Measurements from ENCODE around the gene F2R. TPM values are rescaled to one million over a fixed set of nuclear protein-coding genes. Genes with fewer than 3 reads are reported as not detected.
"Not testable (repeated sequence)": the region's sequence is repeated elsewhere in the genome, so short reads cannot be mapped to it uniquely, and the experiment has no call there.

Gene F2R
- total and polyA plus RNA-seq, 12 donors, result 6.0 to 60.5 (median 26.8) TPM

DNA sequence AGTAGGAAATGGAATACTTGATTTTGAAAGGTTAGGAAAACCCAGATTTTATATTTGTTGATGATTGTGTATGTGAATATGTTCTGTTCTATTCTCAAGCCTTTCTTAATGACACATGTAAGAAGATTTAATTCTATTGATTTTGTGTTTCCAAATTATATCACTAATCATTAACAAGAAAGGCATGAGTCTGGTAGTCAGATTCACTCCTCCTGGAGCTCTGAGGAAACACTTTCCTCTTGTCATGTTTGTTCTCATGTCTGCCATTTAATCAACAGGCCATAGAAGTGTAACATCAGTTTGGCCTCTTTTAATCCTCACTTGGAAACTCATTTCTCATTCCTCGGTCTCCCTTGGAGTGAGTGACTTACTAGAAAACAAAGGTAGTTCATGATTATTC lies 40.6 kb upstream of the F2R start:
- H3K4me1 ChIP-seq (replicated peaks in 1 of 2), result peaks cover 0 to 5% of the 10 kb centered on the region in 2 donors
- 93 to 96% (median 96%) methylated on average over 1 of the region's 1 CpG for WGBS, 4 donors
- H3K9me3 ChIP-seq (replicated peaks in 1 of 3), result no peaks in the 10 kb centered on the region
- intact Hi-C loops (cut with DNase I), result no loop called here
- no peak overlapping the region for H3K4me3 ChIP-seq
- no peak for DNase-seq
- H3K36me3 ChIP-seq (replicated peaks in 1 of 2), result no peaks in the 10 kb centered on the region
- H3K27ac ChIP-seq, result no peak overlapping the region
- H3K27me3 ChIP-seq, result no peaks in the 10 kb centered on the region
- no peak for TF ChIP-seq POLR2A (IDR thresholded peaks at IDR 0.05)
- TF ChIP-seq, protein P1, sequence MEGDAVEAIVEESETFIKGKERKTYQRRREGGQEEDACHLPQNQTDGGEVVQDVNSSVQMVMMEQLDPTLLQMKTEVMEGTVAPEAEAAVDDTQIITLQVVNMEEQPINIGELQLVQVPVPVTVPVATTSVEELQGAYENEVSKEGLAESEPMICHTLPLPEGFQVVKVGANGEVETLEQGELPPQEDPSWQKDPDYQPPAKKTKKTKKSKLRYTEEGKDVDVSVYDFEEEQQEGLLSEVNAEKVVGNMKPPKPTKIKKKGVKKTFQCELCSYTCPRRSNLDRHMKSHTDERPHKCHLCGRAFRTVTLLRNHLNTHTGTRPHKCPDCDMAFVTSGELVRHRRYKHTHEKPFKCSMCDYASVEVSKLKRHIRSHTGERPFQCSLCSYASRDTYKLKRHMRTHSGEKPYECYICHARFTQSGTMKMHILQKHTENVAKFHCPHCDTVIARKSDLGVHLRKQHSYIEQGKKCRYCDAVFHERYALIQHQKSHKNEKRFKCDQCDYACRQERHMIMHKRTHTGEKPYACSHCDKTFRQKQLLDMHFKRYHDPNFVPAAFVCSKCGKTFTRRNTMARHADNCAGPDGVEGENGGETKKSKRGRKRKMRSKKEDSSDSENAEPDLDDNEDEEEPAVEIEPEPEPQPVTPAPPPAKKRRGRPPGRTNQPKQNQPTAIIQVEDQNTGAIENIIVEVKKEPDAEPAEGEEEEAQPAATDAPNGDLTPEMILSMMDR (IDR thresholded peaks at IDR 0.05), result no peak

DNA sequence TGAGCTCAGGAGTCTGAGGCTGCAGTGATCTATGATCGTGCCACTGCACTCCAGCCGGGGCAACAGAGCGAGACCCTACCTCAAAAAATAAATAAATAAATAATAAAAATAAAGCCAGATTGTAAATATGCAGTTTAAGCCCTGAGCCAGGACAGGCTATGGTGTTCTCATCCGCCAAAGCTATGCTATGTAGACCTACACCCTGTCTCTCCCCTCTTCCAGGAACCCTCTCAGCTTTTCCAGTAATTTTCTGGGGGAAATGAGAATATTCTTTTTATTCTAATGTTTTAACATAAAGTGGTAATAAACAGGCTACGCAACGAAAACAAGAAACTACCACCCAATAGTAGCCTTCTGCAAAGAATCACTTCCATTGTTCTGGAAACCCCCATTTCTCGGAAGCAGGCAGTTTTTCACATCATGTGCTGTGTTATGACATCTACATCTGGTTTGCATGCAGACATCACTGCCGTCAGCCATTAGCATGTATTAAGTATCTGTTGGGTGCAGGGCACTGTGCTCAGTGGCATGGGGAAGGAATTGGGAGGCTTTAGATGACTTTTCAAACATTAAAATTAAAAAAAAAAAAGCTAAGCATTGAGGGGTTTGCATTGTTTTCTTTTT lies 38.0 kb upstream of the F2R start:
- intact Hi-C loops (cut with DNase I), result no loop called here
- Histone ChIP-seq H3K4me3 (no peak overlapping the region), H3K9me3 (replicated peaks in 1 of 3) (no peaks in the 10 kb centered on the region), H3K27ac (no peak overlapping the region), H3K27me3 (no peaks in the 10 kb centered on the region), H3K36me3 (replicated peaks in 1 of 2) (no peaks in the 10 kb centered on the region), H3K4me1 (replicated peaks in 1 of 2) (peaks cover 0 to 5% of the 10 kb centered on the region in 2 donors)
- TF ChIP-seq, protein P1 (IDR thresholded peaks at IDR 0.05), result no peak
- TF ChIP-seq POLR2A (IDR thresholded peaks at IDR 0.05), result no peak
- WGBS, 4 donors, result 94 to 96% (median 94%) methylated on average over 8 of the region's 8 CpGs
- DNase-seq, result no peak

DNA sequence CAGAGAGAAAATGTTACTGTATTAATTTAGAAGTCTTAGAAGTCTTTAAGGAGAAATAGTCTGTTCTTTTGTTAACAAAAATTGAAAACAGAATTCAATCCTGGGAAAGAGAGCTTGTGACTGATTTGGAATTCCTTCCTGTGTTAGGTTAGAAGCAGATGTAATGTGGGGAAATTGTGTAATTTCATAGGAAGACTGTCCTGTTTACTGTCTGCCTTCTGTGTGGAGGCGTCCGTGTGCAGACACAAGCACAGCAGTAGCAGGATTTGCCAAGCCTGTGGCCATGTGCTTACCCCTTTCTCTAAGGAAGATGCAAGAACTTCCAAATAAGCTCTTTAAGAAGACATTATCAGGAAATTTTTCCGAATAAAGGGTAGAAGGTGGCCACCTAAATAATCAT lies 36.7 kb upstream of the F2R start:
- 67 to 73% (median 71%) methylated on average over 3 of the region's 3 CpGs for WGBS, 4 donors
- intact Hi-C loops (cut with DNase I), result no loop called here
- DNase-seq, result peak in 1 of 7 donors; percentile 21
- Histone ChIP-seq H3K4me1 (replicated peaks in 1 of 2) (peaks cover 0 to 5% of the 10 kb centered on the region in 2 donors), H3K4me3 (no peak overlapping the region), H3K9me3 (replicated peaks in 1 of 3) (no peaks in the 10 kb centered on the region), H3K27ac (no peak overlapping the region), H3K36me3 (replicated peaks in 1 of 2) (no peaks in the 10 kb centered on the region), H3K27me3 (no peaks in the 10 kb centered on the region)
- no peak for TF ChIP-seq POLR2A (IDR thresholded peaks at IDR 0.05)
- TF ChIP-seq, protein P1 (IDR thresholded peaks at IDR 0.05), result no peak

DNA sequence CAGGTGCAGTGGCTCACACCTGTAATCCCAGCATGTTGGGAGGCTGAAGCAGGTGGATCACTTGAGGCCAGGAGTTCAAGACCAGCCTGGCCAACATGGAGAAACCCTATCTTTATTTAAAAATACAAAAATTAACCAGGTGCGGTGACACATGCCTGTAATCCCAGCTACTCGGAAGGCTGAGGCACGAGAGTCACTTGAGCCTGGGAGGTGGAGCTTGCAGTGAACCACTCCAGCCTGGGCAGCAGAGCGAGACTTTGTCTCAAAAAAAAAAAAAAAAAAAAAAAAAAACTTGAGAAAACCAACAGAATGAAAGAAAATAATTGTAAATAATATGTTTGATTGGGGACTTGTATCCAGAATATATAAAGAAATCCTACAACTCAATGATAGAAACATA lies 35.1 kb upstream of the F2R start:
- WGBS, 4 donors, result 89 to 97% (median 95%) methylated on average over 4 of the region's 4 CpGs
- H3K27ac ChIP-seq; H3K36me3 ChIP-seq (replicated peaks in 1 of 2); H3K4me1 ChIP-seq (replicated peaks in 1 of 2); DNase-seq; H3K4me3 ChIP-seq; H3K27me3 ChIP-seq; intact Hi-C loops (cut with DNase I); H3K9me3 ChIP-seq (replicated peaks in 1 of 3): not testable (repeated sequence)

DNA sequence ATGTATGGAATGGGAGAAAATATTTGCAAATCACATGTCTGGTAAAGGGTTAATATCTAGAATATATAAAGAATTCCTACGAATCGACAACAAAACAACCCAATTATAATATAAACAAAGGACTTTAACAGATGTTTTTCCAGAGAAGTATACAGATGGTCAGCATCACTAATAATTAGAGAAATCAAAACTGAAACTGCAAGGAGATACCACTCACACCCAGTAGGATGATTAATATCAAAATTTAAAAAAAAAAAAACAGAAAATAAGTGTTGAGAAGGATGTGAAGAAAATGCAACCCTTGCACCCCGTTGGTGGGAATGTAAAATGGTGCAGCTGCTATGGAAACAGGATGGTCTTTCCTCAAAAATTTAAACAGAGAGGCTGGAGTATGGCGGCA lies 34.6 kb upstream of the F2R start:
- Histone ChIP-seq H3K4me1 (replicated peaks in 1 of 2) (no peaks in the 10 kb centered on the region), H3K36me3 (replicated peaks in 1 of 2) (no peaks in the 10 kb centered on the region), H3K27me3 (no peaks in the 10 kb centered on the region), H3K27ac (no peak overlapping the region), H3K4me3 (no peak overlapping the region), H3K9me3 (replicated peaks in 1 of 3) (no peaks in the 10 kb centered on the region)
- DNase-seq, result no peak
- no peak for TF ChIP-seq POLR2A (IDR thresholded peaks at IDR 0.05)
- TF ChIP-seq, protein P1 (IDR thresholded peaks at IDR 0.05), result no peak
- intact Hi-C loops (cut with DNase I), result no loop called here
- 68 to 80% (median 77%) methylated on average over 4 of the region's 4 CpGs for WGBS, 4 donors
